ENCODE results near the gene GMPR.

Gene GMPR

GRCh38 chr6:16292942-16293341 lies 54.6 kb downstream of the GMPR start:
- ATAC-seq, result no peak
- TF ChIP-seq ESRRG (CRISPR knock-in tag; IDR thresholded peaks at IDR 0.05) (no peak), PATZ1 (CRISPR knock-in tag; IDR thresholded peaks at IDR 0.05; ENCODE audit: borderline replicate concordance) (no peak), ZFP3 (CRISPR knock-in tag; IDR thresholded peaks at IDR 0.05) (no peak)

- ATAC-seq, result no peak
- TF ChIP-seq, protein P1, sequence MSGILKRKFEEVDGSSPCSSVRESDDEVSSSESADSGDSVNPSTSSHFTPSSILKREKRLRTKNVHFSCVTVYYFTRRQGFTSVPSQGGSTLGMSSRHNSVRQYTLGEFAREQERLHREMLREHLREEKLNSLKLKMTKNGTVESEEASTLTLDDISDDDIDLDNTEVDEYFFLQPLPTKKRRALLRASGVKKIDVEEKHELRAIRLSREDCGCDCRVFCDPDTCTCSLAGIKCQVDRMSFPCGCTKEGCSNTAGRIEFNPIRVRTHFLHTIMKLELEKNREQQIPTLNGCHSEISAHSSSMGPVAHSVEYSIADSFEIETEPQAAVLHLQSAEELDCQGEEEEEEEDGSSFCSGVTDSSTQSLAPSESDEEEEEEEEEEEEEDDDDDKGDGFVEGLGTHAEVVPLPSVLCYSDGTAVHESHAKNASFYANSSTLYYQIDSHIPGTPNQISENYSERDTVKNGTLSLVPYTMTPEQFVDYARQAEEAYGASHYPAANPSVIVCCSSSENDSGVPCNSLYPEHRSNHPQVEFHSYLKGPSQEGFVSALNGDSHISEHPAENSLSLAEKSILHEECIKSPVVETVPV (CRISPR knock-in tag; IDR thresholded peaks at IDR 0.05), result no peak
- TF ChIP-seq TCF4 (CRISPR knock-in tag; IDR thresholded peaks at IDR 0.05; ENCODE audit: borderline replicate concordance) (no peak), ZFP30 (CRISPR knock-in tag; IDR thresholded peaks at IDR 0.05) (no peak), ZNF70 (CRISPR knock-in tag; IDR thresholded peaks at IDR 0.05) (no peak), ISL1 (CRISPR knock-in tag; IDR thresholded peaks at IDR 0.05) (no peak), PATZ1 (CRISPR knock-in tag; IDR thresholded peaks at IDR 0.05; ENCODE audit: borderline replicate concordance) (no peak), ZNF565 (CRISPR knock-in tag; conservative IDR thresholded peaks at IDR 0.05; ENCODE audit: low read depth) (no peak), BACH2 (CRISPR knock-in tag; IDR thresholded peaks at IDR 0.05; ENCODE audit: borderline replicate concordance) (no peak)
- TF ChIP-seq, protein P2, sequence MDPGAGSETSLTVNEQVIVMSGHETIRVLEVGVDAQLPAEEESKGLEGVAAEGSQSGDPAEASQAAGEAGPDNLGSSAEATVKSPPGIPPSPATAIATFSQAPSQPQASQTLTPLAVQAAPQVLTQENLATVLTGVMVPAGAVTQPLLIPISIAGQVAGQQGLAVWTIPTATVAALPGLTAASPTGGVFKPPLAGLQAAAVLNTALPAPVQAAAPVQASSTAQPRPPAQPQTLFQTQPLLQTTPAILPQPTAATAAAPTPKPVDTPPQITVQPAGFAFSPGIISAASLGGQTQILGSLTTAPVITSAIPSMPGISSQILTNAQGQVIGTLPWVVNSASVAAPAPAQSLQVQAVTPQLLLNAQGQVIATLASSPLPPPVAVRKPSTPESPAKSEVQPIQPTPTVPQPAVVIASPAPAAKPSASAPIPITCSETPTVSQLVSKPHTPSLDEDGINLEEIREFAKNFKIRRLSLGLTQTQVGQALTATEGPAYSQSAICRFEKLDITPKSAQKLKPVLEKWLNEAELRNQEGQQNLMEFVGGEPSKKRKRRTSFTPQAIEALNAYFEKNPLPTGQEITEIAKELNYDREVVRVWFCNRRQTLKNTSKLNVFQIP (CRISPR knock-in tag; IDR thresholded peaks at IDR 0.05; ENCODE audit: borderline replicate concordance, low read depth), result no peak
Observed at GRCh38 chr6:16294371-16294770, 56.0 kb downstream of the GMPR start.

- no peak for ATAC-seq
- TF ChIP-seq BACH2 (CRISPR knock-in tag; IDR thresholded peaks at IDR 0.05; ENCODE audit: borderline replicate concordance) (no peak), ZFP3 (CRISPR knock-in tag; IDR thresholded peaks at IDR 0.05) (no peak), ISL1 (CRISPR knock-in tag; IDR thresholded peaks at IDR 0.05) (no peak), ZNF565 (CRISPR knock-in tag; conservative IDR thresholded peaks at IDR 0.05; ENCODE audit: low read depth) (no peak), SNAI2 (CRISPR knock-in tag; IDR thresholded peaks at IDR 0.05) (no peak), CREB5 (CRISPR knock-in tag; IDR thresholded peaks at IDR 0.05; ENCODE audit: low read depth) (no peak), ESRRG (CRISPR knock-in tag; IDR thresholded peaks at IDR 0.05) (no peak), CSDC2 (CRISPR knock-in tag; IDR thresholded peaks at IDR 0.05) (no peak)
Observed at GRCh38 chr6:16295060-16295459, 56.7 kb downstream of the GMPR start.

DNA sequence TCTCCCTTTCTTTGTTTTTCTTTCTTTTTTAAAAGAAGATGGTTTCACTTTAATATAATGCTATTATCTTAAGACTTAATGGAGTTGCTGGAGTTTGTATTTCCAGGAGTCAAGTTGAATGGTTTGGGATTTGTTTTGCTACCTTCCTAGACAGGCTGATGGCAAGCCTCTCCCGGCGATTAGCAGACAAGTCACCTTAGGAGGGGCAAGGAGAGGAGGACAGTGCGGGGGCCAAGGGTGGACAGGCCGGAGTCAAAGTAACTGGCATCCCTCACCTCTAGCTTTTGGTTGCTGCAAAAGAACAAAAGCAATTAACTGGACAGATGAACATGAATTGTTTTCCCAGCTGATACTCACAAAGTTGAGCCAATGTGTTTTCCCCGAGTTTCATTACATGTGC lies 57.1 kb downstream of the GMPR start:
- ATAC-seq, result no peak
- TF ChIP-seq TOX (CRISPR knock-in tag; IDR thresholded peaks at IDR 0.05; ENCODE audit: borderline replicate concordance) (no peak), BACH2 (CRISPR knock-in tag; IDR thresholded peaks at IDR 0.05; ENCODE audit: borderline replicate concordance) (no peak), TCF4 (CRISPR knock-in tag; IDR thresholded peaks at IDR 0.05; ENCODE audit: borderline replicate concordance) (no peak), CSDC2 (CRISPR knock-in tag; IDR thresholded peaks at IDR 0.05) (no peak), ZFP3 (CRISPR knock-in tag; IDR thresholded peaks at IDR 0.05) (no peak), GLIS3 (CRISPR knock-in tag; IDR thresholded peaks at IDR 0.05) (no peak), ISL1 (CRISPR knock-in tag; IDR thresholded peaks at IDR 0.05) (no peak), ZNF565 (CRISPR knock-in tag; conservative IDR thresholded peaks at IDR 0.05; ENCODE audit: low read depth) (no peak), SNAI2 (CRISPR knock-in tag; IDR thresholded peaks at IDR 0.05) (no peak), ZNF8 (CRISPR knock-in tag; IDR thresholded peaks at IDR 0.05) (no peak), PPARA (CRISPR knock-in tag; IDR thresholded peaks at IDR 0.05; ENCODE audit: borderline replicate concordance) (no peak), ZFP30 (CRISPR knock-in tag; IDR thresholded peaks at IDR 0.05) (no peak), ZC3H10 (CRISPR knock-in tag; IDR thresholded peaks at IDR 0.05) (no peak), ESRRG (CRISPR knock-in tag; IDR thresholded peaks at IDR 0.05) (no peak), ZNF70 (CRISPR knock-in tag; IDR thresholded peaks at IDR 0.05) (no peak), ARNTL (CRISPR knock-in tag; IDR thresholded peaks at IDR 0.05; ENCODE audit: borderline replicate concordance, low read depth) (no peak), OSR1 (CRISPR knock-in tag; IDR thresholded peaks at IDR 0.05) (no peak), CREB5 (CRISPR knock-in tag; IDR thresholded peaks at IDR 0.05; ENCODE audit: low read depth) (no peak)
- TF ChIP-seq, protein P2 (CRISPR knock-in tag; IDR thresholded peaks at IDR 0.05; ENCODE audit: borderline replicate concordance, low read depth), result no peak
- TF ChIP-seq, protein P1 (CRISPR knock-in tag; IDR thresholded peaks at IDR 0.05), result no peak
